Vagina (tissue), 2 donors: ENCODE data around the gene TMEM107. TPM values are rescaled to one million over a fixed set of nuclear protein-coding genes. Genes with fewer than 3 reads are reported as not detected.

Experiments
- DNase-seq, 2 donors: peaks; one replicate each; pipeline ENCODE4 v3.0.0-alpha.2; 2017; ENCODE audit errors: extremely low spot score in 2 of 2
- H3K27ac ChIP-seq: fragments of 200-600 bp; sonication (generic); one replicate; pipeline ENCODE4 v1.5.1; 2019
- H3K27me3 ChIP-seq: fragments of 200-600 bp; sonication (generic); one replicate; pipeline ENCODE4 v1.5.1; 2019
- H3K36me3 ChIP-seq, 2 donors: fragments of 200-600 bp; sonication (generic); one replicate each; pipeline ENCODE4 v1.5.1; 2017 to 2019
- H3K4me1 ChIP-seq: fragments of 200-600 bp; sonication (generic); one replicate; pipeline ENCODE4 v1.5.1; 2019
- H3K4me3 ChIP-seq, 2 donors: fragments of 200-600 bp; sonication (generic); 1 replicate in 1 of 2; 2 replicates in 1 of 2; pipeline ENCODE4 v1.5.1; 2016 to 2019
- H3K9me3 ChIP-seq: fragments of 200-600 bp; sonication (generic); one replicate; pipeline ENCODE4 v1.5.1; 2019
- POLR2A ChIP-seq, 2 donors: fragments of 450-650 bp; IDR thresholded peaks; one replicate each; pipeline ENCODE4 v1.6.1; 2017; ENCODE audit warnings: antibody characterized with exemption in 2 of 2, mild to moderate bottlenecking in 2 of 2, moderate library complexity in 2 of 2
- POLR2AphosphoS5 ChIP-seq, 2 donors: sonication (generic); formaldehyde crosslinking; IDR thresholded peaks; one replicate each; pipeline ENCODE4 v1.9.0; 2017; ENCODE audit warnings: antibody characterized with exemption in 2 of 2, mild to moderate bottlenecking in 2 of 2, low read depth in 1 of 2; ENCODE audit not compliant: insufficient read depth in 1 of 2
- intact Hi-C: fragments of 100-400 bp; cut with DNase I; formaldehyde crosslinking; loops from one replicate; pipeline ENCODE4 v1.15.1; 2023
- total RNA-seq: library from RNA; depleted of rRNA; stranded (reverse); fragments of >200 nt; gene quantifications from one replicate; pipeline ENCODE4 v1.2.3, GENCODE V29; 2016
- TF ChIP-seq, protein P1 (sequence below), 3 experiments: fragments of 450-650 bp in 2 of 3; fragments of 200-600 bp in 1 of 3; sonication (generic) in 1 of 3; IDR thresholded peaks; one replicate each; pipeline ENCODE4 v1.5.1; 2017 to 2019; ENCODE audit warnings: antibody characterized with exemption in 3 of 3, mild to moderate bottlenecking in 2 of 3, moderate library complexity in 2 of 3

The TMEM107 gene
- total RNA-seq, 1 donor from 2014 or later = 20.6 TPM

DNA sequence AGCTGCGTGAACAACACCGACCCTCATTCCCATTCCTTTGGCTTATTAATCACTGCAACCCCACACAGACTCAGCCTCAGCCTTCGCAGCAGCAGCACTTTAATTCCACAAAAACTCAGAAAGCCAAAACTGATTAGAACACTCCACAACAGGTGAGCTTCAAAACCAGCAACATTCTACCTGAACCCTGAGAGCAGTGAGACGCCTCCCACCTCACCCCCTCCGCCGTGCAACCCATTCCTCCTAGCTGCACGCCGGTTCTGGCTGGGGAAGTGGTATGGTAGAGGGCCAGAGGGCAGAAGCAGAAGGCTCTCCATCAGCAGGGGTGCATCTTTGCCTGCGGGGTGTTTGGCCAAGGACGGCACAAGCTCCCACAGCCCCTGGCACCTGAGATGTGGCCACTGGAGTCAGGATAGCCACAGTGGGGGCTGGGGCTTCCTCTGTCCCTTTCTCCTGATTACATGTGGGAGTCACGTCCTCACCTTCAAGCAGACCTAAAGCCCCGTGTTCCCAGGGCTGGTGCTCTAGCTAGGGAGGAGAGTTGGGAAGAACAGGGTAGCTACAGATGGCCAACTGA lies 12.2 kb upstream of the TMEM107 start:
- Histone ChIP-seq H3K4me1 (peaks cover 49% of the 10 kb centered on the region), H3K4me3 (peak overlapping the region; percentile 77 to 86), H3K36me3 (no peaks in the 10 kb centered on the region), H3K27ac (peak overlapping the region; percentile 100), H3K27me3 (no peaks in the 10 kb centered on the region), H3K9me3 (no peaks in the 10 kb centered on the region)
- TF ChIP-seq, protein P1, sequence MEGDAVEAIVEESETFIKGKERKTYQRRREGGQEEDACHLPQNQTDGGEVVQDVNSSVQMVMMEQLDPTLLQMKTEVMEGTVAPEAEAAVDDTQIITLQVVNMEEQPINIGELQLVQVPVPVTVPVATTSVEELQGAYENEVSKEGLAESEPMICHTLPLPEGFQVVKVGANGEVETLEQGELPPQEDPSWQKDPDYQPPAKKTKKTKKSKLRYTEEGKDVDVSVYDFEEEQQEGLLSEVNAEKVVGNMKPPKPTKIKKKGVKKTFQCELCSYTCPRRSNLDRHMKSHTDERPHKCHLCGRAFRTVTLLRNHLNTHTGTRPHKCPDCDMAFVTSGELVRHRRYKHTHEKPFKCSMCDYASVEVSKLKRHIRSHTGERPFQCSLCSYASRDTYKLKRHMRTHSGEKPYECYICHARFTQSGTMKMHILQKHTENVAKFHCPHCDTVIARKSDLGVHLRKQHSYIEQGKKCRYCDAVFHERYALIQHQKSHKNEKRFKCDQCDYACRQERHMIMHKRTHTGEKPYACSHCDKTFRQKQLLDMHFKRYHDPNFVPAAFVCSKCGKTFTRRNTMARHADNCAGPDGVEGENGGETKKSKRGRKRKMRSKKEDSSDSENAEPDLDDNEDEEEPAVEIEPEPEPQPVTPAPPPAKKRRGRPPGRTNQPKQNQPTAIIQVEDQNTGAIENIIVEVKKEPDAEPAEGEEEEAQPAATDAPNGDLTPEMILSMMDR (IDR thresholded peaks at IDR 0.05) = no peak
- TF ChIP-seq POLR2AphosphoS5 (IDR thresholded peaks at IDR 0.05; ENCODE audit: insufficient read depth in 1 of 2, low read depth in 1 of 2) (no peak), POLR2A (IDR thresholded peaks at IDR 0.05) (no peak)
- intact Hi-C loops = no loop called here
- no peak for DNase-seq

DNA sequence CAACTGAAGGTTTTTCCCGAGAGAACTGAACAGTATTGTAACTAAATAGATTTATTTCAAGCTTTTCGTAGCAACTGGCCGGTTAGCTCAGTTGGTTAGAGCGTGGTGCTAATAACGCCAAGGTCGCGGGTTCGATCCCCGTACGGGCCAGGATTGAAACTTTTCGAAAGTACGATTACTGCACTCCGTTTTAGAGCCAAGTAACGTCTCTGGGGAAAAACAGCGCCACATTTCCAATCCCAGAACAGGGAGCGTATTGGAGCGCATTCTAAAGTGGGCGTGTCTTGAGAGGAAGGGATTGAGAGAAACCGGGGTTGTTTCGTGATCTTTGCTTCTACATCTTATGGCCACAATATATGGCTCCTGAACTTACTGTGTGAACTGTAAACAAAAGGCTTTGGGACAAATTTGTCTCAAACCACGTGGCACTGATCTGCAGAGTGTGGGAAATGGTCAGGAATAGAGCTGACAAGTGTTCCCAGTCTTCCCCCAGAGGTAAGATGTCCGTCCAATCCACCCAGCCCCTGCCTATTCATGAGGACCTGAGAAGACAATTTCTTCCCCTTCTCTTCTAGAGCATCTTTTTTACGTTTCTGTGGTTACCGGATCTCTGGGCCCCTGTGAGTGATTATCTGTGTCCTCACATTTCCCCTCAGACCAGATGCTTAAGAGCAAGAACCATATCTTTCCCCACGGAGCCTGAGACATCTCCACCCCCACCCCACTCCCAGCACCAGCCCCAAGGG lies 11.5 kb upstream of the TMEM107 start:
- Histone ChIP-seq H3K36me3 (no peaks in the 10 kb centered on the region), H3K4me3 (peak overlapping the region; percentile 77 to 86), H3K4me1 (peaks cover 46% of the 10 kb centered on the region), H3K27me3 (no peaks in the 10 kb centered on the region), H3K27ac (peak overlapping the region; percentile 100), H3K9me3 (no peaks in the 10 kb centered on the region)
- DNase-seq = peak in 1 of 2 donors; percentile 98
- peak in 1 of 2 donors; percentile 90 for TF ChIP-seq POLR2AphosphoS5 (IDR thresholded peaks at IDR 0.05; ENCODE audit: insufficient read depth in 1 of 2, low read depth in 1 of 2)
- TF ChIP-seq, protein P1 (IDR thresholded peaks at IDR 0.05) = no peak
- intact Hi-C loops = loop anchor here (2.0 kb wide), 3 partner anchors 33 to 67 kb away; partner anchors contain the start of genes CTC1 and PFAS

DNA sequence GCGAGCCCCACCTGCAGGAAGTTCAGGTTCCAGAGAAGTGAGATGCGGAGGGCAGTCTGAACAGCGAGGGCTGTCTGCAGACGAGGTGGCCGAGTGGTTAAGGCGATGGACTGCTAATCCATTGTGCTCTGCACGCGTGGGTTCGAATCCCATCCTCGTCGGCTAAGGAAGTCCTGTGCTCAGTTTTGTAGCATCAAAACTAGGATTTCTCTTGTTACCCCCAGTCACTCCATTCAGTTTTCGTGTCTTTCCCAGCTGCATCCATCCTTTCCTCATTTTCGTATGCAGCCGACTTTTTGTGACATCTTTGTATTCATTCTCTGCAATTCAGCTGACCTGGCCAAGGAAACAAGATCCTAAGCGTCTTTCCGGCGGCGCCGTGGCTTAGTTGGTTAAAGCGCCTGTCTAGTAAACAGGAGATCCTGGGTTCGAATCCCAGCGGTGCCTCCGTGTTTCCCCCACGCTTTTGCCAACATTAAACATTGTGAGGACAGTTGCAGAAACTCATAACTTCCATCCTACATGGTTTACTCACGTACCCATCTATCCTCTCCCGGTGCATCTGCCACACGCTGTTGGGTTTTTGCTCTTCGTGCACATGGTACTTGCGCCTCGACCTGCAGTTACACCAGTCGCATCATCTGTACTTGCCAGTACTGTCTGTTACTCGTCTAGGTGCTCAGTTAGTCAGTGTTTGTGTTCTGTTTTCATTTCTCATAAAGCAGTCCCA lies 10.8 kb upstream of the TMEM107 start:
- TF ChIP-seq POLR2AphosphoS5 (IDR thresholded peaks at IDR 0.05; ENCODE audit: insufficient read depth in 1 of 2, low read depth in 1 of 2) (no peak), POLR2A (IDR thresholded peaks at IDR 0.05) (no peak)
- TF ChIP-seq, protein P1 (IDR thresholded peaks at IDR 0.05) = peak in 1 of 3 experiments; percentile 29
- DNase-seq = peak in 1 of 2 donors; percentile 97
- peak overlapping the region; percentile 100 for H3K27ac ChIP-seq
- peaks cover 40% of the 10 kb centered on the region for H3K4me1 ChIP-seq
- no peaks in the 10 kb centered on the region for H3K9me3 ChIP-seq
- intact Hi-C loops = loop anchor here (2.0 kb wide), 3 partner anchors 34 to 66 kb away; partner anchors contain the start of genes CTC1 and PFAS
- peak overlapping the region; percentile 77 to 86 for H3K4me3 ChIP-seq
- no peaks in the 10 kb centered on the region for H3K36me3 ChIP-seq
- H3K27me3 ChIP-seq = no peaks in the 10 kb centered on the region

DNA sequence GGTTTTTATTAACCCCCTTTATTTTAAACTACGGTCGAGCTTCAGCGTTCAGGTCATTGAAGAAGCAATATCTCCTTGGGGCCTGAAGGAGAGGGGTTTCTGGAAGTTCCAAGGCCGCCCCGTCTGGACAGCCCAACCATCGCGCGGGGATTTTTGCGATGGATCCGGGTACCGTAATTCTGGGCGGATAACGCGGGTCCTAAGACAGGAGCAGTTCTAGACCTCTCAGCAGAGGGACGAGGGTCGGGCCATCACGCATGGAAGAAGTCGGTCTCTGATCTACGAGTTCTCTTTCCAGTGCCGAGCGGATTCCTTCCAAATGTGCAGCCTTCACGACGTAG lies 10.2 kb upstream of the TMEM107 start:
- peaks cover 34% of the 10 kb centered on the region for H3K4me1 ChIP-seq

More for the DNA sequence above, 10.2 kb upstream of the TMEM107 start:
- Histone ChIP-seq H3K4me3 (peak overlapping the region; percentile 77 to 86), H3K36me3 (no peaks in the 10 kb centered on the region), H3K27me3 (no peaks in the 10 kb centered on the region), H3K27ac (peak overlapping the region; percentile 100), H3K9me3 (no peaks in the 10 kb centered on the region)
- intact Hi-C loops = loop anchor here (2.0 kb wide), 3 partner anchors 34 to 66 kb away; partner anchors contain the start of genes CTC1 and PFAS
- TF ChIP-seq POLR2A (IDR thresholded peaks at IDR 0.05) = no peak
- TF ChIP-seq, protein P1 (IDR thresholded peaks at IDR 0.05) = no peak
- TF ChIP-seq POLR2AphosphoS5 (IDR thresholded peaks at IDR 0.05; ENCODE audit: insufficient read depth in 1 of 2, low read depth in 1 of 2) = peak in 1 of 2 donors; percentile 66
- DNase-seq = no peak
